ENCODE data around the gene ASAP3. TPM values are rescaled to one million over a fixed set of nuclear protein-coding genes. Genes with fewer than 3 reads are reported as not detected.
"Not testable (repeated sequence)": the region's sequence is repeated elsewhere in the genome, so short reads cannot be mapped to it uniquely, and the experiment has no call there.

The ASAP3 gene
- total and polyA plus RNA-seq, 2 experiments from 2014 or later: 28.0 to 98.2 TPM

DNA sequence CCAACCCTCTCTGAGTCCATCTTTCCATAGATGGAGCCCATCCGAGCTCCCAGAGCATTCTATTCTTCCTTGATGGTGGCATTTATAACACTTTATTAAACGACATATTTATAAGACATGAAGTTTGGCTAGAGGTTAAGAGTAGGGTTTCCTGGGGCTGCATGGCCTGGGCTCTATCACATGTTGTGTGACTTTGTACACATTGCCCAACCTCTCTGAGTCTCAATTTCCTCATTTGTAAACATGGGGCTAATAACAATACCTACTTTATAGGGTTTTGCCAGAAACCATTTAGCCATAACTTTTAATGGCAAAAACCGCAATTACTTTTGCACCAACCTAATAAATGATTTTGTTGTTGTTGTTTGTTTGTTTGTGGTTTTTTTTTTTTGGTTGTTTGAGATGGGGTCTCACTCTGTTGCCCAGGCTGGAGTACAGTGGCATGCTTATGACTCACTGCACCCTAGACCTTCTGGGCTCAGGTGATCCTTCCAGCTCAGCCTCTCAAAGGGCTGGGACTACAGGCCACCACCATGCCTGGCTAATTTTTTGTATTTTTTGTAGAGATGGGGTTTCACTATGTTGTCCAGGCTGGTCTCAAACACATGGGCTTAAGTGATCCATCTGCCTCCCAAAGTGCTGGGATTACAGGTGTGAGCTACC lies 13.9 kb upstream of the ASAP3 start (continued):
- TF ChIP-seq EZH2 (IDR thresholded peaks at IDR 0.05; ENCODE audit: low read depth, unreplicated experiment) (no peak), NANOG (IDR thresholded peaks at IDR 0.05; ENCODE audit: borderline replicate concordance) (no peak)

DNA sequence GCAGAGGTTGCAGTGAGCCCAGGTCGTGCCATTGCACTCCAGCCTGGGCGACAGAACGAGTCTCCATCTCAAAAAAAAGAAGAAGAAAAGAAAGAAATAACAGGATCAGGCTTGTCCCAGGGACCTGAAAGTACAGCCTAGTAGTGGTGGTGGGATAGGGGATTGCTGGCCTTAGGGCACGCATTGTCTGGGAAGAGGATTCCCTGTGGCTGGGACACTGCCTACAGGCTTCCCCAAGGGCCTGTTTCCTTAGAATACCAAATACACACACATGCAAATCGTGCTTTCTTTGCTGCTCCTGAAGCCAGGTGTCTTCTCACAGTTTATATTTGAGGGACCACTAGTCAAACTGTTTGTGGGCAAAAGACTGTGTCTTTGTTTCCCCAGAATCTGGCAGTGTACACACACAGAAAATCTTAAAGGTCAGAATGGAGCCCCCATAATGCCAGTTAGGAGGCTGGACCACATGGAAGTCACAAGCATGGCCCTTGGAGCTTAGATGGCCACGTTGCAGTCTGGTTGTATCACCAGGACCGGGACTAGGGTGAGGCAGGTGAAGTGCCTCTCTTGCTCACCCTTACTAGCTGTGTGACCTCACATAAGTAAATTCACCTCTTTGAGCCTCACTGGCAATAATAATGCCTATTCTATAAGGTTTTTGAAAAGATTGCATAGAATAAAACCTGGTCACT lies 12.7 kb upstream of the ASAP3 start:
- H3F3A ChIP-seq (replicated peaks; ENCODE audit: low read depth): peaks cover 6% of the 10 kb centered on the region
- TF ChIP-seq, protein P1, sequence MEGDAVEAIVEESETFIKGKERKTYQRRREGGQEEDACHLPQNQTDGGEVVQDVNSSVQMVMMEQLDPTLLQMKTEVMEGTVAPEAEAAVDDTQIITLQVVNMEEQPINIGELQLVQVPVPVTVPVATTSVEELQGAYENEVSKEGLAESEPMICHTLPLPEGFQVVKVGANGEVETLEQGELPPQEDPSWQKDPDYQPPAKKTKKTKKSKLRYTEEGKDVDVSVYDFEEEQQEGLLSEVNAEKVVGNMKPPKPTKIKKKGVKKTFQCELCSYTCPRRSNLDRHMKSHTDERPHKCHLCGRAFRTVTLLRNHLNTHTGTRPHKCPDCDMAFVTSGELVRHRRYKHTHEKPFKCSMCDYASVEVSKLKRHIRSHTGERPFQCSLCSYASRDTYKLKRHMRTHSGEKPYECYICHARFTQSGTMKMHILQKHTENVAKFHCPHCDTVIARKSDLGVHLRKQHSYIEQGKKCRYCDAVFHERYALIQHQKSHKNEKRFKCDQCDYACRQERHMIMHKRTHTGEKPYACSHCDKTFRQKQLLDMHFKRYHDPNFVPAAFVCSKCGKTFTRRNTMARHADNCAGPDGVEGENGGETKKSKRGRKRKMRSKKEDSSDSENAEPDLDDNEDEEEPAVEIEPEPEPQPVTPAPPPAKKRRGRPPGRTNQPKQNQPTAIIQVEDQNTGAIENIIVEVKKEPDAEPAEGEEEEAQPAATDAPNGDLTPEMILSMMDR (conservative IDR thresholded peaks at IDR 0.05; ENCODE audit: low read depth in 2 of 2): no peak
- TF ChIP-seq, protein P2, sequence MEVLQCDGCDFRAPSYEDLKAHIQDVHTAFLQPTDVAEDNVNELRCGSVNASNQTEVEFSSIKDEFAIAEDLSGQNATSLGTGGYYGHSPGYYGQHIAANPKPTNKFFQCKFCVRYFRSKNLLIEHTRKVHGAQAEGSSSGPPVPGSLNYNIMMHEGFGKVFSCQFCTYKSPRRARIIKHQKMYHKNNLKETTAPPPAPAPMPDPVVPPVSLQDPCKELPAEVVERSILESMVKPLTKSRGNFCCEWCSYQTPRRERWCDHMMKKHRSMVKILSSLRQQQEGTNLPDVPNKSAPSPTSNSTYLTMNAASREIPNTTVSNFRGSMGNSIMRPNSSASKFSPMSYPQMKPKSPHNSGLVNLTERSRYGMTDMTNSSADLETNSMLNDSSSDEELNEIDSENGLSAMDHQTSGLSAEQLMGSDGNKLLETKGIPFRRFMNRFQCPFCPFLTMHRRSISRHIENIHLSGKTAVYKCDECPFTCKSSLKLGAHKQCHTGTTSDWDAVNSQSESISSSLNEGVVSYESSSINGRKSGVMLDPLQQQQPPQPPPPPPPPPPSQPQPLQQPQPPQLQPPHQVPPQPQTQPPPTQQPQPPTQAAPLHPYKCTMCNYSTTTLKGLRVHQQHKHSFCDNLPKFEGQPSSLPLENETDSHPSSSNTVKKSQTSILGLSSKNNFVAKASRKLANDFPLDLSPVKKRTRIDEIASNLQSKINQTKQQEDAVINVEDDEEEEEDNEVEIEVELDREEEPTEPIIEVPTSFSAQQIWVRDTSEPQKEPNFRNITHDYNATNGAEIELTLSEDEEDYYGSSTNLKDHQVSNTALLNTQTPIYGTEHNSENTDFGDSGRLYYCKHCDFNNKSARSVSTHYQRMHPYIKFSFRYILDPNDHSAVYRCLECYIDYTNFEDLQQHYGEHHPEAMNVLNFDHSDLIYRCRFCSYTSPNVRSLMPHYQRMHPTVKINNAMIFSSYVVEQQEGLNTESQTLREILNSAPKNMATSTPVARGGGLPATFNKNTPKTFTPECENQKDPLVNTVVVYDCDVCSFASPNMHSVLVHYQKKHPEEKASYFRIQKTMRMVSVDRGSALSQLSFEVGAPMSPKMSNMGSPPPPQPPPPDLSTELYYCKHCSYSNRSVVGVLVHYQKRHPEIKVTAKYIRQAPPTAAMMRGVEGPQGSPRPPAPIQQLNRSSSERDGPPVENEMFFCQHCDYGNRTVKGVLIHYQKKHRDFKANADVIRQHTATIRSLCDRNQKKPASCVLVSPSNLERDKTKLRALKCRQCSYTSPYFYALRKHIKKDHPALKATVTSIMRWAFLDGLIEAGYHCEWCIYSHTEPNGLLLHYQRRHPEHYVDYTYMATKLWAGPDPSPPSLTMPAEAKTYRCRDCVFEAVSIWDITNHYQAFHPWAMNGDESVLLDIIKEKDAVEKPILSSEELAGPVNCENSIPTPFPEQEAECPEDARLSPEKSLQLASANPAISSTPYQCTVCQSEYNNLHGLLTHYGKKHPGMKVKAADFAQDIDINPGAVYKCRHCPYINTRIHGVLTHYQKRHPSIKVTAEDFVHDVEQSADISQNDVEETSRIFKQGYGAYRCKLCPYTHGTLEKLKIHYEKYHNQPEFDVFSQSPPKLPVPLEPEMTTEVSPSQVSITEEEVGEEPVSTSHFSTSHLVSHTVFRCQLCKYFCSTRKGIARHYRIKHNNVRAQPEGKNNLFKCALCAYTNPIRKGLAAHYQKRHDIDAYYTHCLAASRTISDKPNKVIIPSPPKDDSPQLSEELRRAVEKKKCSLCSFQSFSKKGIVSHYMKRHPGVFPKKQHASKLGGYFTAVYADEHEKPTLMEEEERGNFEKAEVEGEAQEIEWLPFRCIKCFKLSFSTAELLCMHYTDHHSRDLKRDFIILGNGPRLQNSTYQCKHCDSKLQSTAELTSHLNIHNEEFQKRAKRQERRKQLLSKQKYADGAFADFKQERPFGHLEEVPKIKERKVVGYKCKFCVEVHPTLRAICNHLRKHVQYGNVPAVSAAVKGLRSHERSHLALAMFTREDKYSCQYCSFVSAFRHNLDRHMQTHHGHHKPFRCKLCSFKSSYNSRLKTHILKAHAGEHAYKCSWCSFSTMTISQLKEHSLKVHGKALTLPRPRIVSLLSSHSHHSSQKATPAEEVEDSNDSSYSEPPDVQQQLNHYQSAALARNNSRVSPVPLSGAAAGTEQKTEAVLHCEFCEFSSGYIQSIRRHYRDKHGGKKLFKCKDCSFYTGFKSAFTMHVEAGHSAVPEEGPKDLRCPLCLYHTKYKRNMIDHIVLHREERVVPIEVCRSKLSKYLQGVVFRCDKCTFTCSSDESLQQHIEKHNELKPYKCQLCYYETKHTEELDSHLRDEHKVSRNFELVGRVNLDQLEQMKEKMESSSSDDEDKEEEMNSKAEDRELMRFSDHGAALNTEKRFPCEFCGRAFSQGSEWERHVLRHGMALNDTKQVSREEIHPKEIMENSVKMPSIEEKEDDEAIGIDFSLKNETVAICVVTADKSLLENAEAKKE (CRISPR knock-in tag; IDR thresholded peaks at IDR 0.05): no peak
- TF ChIP-seq JUNB (IDR thresholded peaks at IDR 0.05; ENCODE audit: unreplicated experiment): no peak
- no peak for TF ChIP-seq EZH2phosphoT487 (IDR thresholded peaks at IDR 0.05; ENCODE audit: unreplicated experiment)
- no peak for TF ChIP-seq STAT1 (IDR thresholded peaks at IDR 0.05; ENCODE audit: unreplicated experiment)
- Mint-ChIP-seq H3K4me1 (peaks cover 2% of the 10 kb centered on the region; the same call in 1 of the 3 replicates), H3K4me3 (no peak overlapping the region), H3K27ac (no peak overlapping the region), H3K36me3 (ENCODE audit: low read depth) (no peaks in the 10 kb centered on the region), H3K27me3 (ENCODE audit: insufficient read depth, low read depth, poor library complexity) (peaks cover 3% of the 10 kb centered on the region), H3K9me3 (no peaks in the 10 kb centered on the region)
- H3K36me3 ChIP-seq (ENCODE audit: insufficient read depth): no peaks in the 10 kb centered on the region
- ATAC-seq: peak; percentile 71
- H3K9me2 ChIP-seq (ENCODE audit: insufficient read depth): no peaks in the 10 kb centered on the region
- no peaks in the 10 kb centered on the region for H3K79me2 ChIP-seq (replicated peaks; ENCODE audit: insufficient read depth)
- H3K4me1 ChIP-seq (ENCODE audit: insufficient read depth): no peaks in the 10 kb centered on the region
- DNase-seq (ENCODE audit: low spot score): peak; percentile 40
- H3K4me3 ChIP-seq: no peak overlapping the region
- no peak overlapping the region for H3K27ac ChIP-seq (ENCODE audit: low read depth)
- H3K4me2 ChIP-seq: no peak overlapping the region
- H3K27me3 ChIP-seq (ENCODE audit: insufficient read depth): no peaks in the 10 kb centered on the region
- H4K20me1 ChIP-seq (replicated peaks; ENCODE audit: insufficient read depth): no peaks in the 10 kb centered on the region
- no peak overlapping the region for H2AFZ ChIP-seq

- not testable (repeated sequence) for H3K79me2 ChIP-seq (replicated peaks; ENCODE audit: insufficient read depth); DNase-seq (ENCODE audit: low spot score); H3K4me3 ChIP-seq; H3K9me2 ChIP-seq (ENCODE audit: insufficient read depth); H3K4me3 Mint-ChIP-seq; H3K4me2 ChIP-seq; H3K36me3 Mint-ChIP-seq (ENCODE audit: low read depth); H3K4me1 ChIP-seq (ENCODE audit: insufficient read depth); ATAC-seq; H3K27ac ChIP-seq (ENCODE audit: low read depth); H3K27me3 ChIP-seq (ENCODE audit: insufficient read depth); H3K36me3 ChIP-seq (ENCODE audit: insufficient read depth); H3F3A ChIP-seq (replicated peaks; ENCODE audit: low read depth); H3K9me3 Mint-ChIP-seq; H3K27me3 Mint-ChIP-seq (ENCODE audit: insufficient read depth, low read depth, poor library complexity); H2AFZ ChIP-seq; H3K27ac Mint-ChIP-seq; H4K20me1 ChIP-seq (replicated peaks; ENCODE audit: insufficient read depth); H3K4me1 Mint-ChIP-seq
Observed at GRCh38 chr1:23494836-23495235, 10.9 kb upstream of the ASAP3 start.
